HG02938 (cell line): ENCODE data around the gene ALOX12.

ENCODE experiments used
- ATAC-seq: cut with Tn5 transposase; IDR thresholded peaks from one replicate; pipeline ENCODE4 v1.9.1; 2021; ENCODE audit warnings: mild to moderate bottlenecking, moderate library complexity; ENCODE audit not compliant: unreplicated experiment

Gene ALOX12

GRCh38 chr17:7021993-7022778 lies 26.3 kb downstream of the ALOX12 start:
- peak; percentile 67 for ATAC-seq

- ATAC-seq, result no peak
These were observed 27.1 kb downstream of the ALOX12 start, which contains the start of gene BCL6B for GRCh38 chr17:7022781-7023571. Gene BCL6B (plus strand): TSS chr17:7023050. CDS start chr17:7023672, 622 bp downstream.

- ATAC-seq, result no peak
These were observed 27.9 kb downstream of the ALOX12 start for GRCh38 chr17:7023576-7024401.

- no peak for ATAC-seq
These were observed 28.5 kb downstream of the ALOX12 start for GRCh38 chr17:7024402-7024785.

- ATAC-seq, result no peak
These were observed 29.4 kb downstream of the ALOX12 start for GRCh38 chr17:7025245-7025644.

- ATAC-seq, result no peak
These were observed 30.7 kb downstream of the ALOX12 start for GRCh38 chr17:7026471-7027115.

GRCh38 chr17:7027335-7027734 lies 31.5 kb downstream of the ALOX12 start:
- ATAC-seq, result no peak

- no peak for ATAC-seq
These were observed 33.2 kb downstream of the ALOX12 start for GRCh38 chr17:7029096-7029495.

- no peak for ATAC-seq
These were observed 33.8 kb downstream of the ALOX12 start for GRCh38 chr17:7029659-7030058.

GRCh38 chr17:7034955-7035590 lies 39.2 kb downstream of the ALOX12 start:
- peak; percentile 25 for ATAC-seq

- peak; percentile 86 for ATAC-seq
These were observed 39.9 kb downstream of the ALOX12 start, which contains the start of gene SLC16A13 for GRCh38 chr17:7035591-7036368. Gene SLC16A13 (plus strand): TSS chr17:7036015. CDS start chr17:7036383, 368 bp downstream.

- no peak for ATAC-seq
These were observed 42.4 kb downstream of the ALOX12 start for GRCh38 chr17:7038025-7038862.

GRCh38 chr17:7039832-7040231 lies 44.0 kb downstream of the ALOX12 start:
- ATAC-seq, result no peak

- ATAC-seq, result no peak
These were observed 46.0 kb downstream of the ALOX12 start for GRCh38 chr17:7041607-7042500.

- ATAC-seq, result no peak
These were observed 46.8 kb downstream of the ALOX12 start for GRCh38 chr17:7042501-7043181.

GRCh38 chr17:7043182-7043496 lies 47.3 kb downstream of the ALOX12 start:
- ATAC-seq, result no peak
